ENCODE measurements around the gene MIPOL1.

DNA sequence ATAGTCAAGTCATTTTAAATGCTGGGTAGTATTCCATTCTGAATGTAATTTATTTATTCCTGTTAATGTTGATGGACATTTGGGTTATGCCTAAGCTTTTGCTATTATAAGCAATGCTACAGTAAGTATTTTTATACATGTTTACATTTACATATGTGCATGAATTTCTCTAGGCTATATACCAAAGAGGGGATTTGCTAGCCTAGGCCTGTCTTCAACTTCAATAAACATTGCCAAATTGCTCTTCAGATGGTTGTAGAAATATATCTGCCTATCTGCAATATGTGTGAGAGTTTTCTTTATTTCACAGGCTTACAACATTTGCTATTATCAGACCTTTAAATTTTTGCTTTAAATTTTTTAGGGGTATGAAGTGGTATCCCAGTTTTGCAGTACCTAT is 87.0 kb downstream of the MIPOL1 start:
- TF ChIP-seq, protein P1, sequence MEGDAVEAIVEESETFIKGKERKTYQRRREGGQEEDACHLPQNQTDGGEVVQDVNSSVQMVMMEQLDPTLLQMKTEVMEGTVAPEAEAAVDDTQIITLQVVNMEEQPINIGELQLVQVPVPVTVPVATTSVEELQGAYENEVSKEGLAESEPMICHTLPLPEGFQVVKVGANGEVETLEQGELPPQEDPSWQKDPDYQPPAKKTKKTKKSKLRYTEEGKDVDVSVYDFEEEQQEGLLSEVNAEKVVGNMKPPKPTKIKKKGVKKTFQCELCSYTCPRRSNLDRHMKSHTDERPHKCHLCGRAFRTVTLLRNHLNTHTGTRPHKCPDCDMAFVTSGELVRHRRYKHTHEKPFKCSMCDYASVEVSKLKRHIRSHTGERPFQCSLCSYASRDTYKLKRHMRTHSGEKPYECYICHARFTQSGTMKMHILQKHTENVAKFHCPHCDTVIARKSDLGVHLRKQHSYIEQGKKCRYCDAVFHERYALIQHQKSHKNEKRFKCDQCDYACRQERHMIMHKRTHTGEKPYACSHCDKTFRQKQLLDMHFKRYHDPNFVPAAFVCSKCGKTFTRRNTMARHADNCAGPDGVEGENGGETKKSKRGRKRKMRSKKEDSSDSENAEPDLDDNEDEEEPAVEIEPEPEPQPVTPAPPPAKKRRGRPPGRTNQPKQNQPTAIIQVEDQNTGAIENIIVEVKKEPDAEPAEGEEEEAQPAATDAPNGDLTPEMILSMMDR (IDR thresholded peaks at IDR 0.05) = no peak
- TF ChIP-seq POLR2AphosphoS5 (IDR thresholded peaks at IDR 0.05; ENCODE audit: insufficient read depth in 1 of 2, low read depth in 1 of 2) (no peak), POLR2A (IDR thresholded peaks at IDR 0.05) (no peak)

Measured in vagina (tissue), 2 donors.